Lower leg skin (tissue), 4 donors: ENCODE measurements around the gene DLGAP4. TPM values are rescaled to one million over a fixed set of nuclear protein-coding genes. Genes with fewer than 3 reads are reported as not detected.
A peak's percentile ranks its signal among the peaks of the same experiment; 100 is the strongest.

Source experiments
- DNase-seq, 2 donors: peaks; one replicate each; pipeline ENCODE4 v3.0.0-alpha.2; 2019; ENCODE audit warnings: low spot score in 2 of 2
- H3K4me3 ChIP-seq: fragments of 200-600 bp; sonication (generic); 2 replicates; pipeline ENCODE4 v1.5.1; 2017; ENCODE audit warnings: mild to moderate bottlenecking, low read depth; ENCODE audit not compliant: poor library complexity, severe bottlenecking
- POLR2A ChIP-seq, 2 donors: fragments of 450-650 bp; IDR thresholded peaks; one replicate each; pipeline ENCODE4 v1.6.1; 2016 to 2017; ENCODE audit warnings: antibody characterized with exemption in 2 of 2, mild to moderate bottlenecking in 1 of 2, moderate library complexity in 1 of 2
- WGBS, 2 donors: methylation state at CpG; one replicate each; pipeline ENCODE4 v1.1.5; 2018; 5-methylcytosine and 5-hydroxymethylcytosine counted together
- intact Hi-C: fragments of 100-400 bp; cut with DNase I; formaldehyde crosslinking; loops from one replicate; pipeline ENCODE4 v1.15.0; 2023; ENCODE audit warnings: low total_unique reads
- total RNA-seq, 4 donors: library from RNA; depleted of rRNA; stranded (reverse); fragments of >200 nt; gene quantifications; one replicate each; pipeline ENCODE4 v1.1.0, GENCODE V29; 2016
- TF ChIP-seq, protein P1 (sequence below), 3 donors: fragments of 450-650 bp; IDR thresholded peaks; one replicate each; pipeline ENCODE4 v1.5.1; 2016; ENCODE audit warnings: antibody characterized with exemption in 3 of 3, mild to moderate bottlenecking in 3 of 3, moderate library complexity in 2 of 3

The DLGAP4 gene
- total RNA-seq, 4 donors from 2014 or later = 75.9 to 162 (median 87.7) TPM

DNA sequence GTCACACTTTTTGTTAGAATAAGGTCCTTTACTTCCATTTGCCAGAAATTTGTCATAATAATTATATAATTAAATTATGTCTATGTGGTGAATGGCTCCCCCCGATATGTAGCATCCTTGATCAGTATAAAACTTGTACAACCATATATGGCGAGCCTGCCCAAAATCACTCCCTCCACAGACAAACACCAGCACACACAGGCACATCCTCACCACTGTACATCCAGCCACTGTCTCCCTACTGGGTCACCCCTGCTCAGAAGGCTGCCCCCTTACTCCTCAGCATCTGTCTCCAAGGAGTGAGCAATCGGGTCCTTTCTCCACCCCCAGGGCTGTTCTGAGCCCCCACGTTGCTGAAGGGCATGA is 148.2 kb downstream of the DLGAP4 start:
- TF ChIP-seq POLR2A (IDR thresholded peaks at IDR 0.05) = no peak
- TF ChIP-seq, protein P1, sequence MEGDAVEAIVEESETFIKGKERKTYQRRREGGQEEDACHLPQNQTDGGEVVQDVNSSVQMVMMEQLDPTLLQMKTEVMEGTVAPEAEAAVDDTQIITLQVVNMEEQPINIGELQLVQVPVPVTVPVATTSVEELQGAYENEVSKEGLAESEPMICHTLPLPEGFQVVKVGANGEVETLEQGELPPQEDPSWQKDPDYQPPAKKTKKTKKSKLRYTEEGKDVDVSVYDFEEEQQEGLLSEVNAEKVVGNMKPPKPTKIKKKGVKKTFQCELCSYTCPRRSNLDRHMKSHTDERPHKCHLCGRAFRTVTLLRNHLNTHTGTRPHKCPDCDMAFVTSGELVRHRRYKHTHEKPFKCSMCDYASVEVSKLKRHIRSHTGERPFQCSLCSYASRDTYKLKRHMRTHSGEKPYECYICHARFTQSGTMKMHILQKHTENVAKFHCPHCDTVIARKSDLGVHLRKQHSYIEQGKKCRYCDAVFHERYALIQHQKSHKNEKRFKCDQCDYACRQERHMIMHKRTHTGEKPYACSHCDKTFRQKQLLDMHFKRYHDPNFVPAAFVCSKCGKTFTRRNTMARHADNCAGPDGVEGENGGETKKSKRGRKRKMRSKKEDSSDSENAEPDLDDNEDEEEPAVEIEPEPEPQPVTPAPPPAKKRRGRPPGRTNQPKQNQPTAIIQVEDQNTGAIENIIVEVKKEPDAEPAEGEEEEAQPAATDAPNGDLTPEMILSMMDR (IDR thresholded peaks at IDR 0.05) = no peak
- WGBS, 2 donors = 35 to 51% methylated on average over 4 of the region's 4 CpGs
- no peak for DNase-seq
- intact Hi-C loops = no loop called here
- H3K4me3 ChIP-seq = no peak overlapping the region

DNA sequence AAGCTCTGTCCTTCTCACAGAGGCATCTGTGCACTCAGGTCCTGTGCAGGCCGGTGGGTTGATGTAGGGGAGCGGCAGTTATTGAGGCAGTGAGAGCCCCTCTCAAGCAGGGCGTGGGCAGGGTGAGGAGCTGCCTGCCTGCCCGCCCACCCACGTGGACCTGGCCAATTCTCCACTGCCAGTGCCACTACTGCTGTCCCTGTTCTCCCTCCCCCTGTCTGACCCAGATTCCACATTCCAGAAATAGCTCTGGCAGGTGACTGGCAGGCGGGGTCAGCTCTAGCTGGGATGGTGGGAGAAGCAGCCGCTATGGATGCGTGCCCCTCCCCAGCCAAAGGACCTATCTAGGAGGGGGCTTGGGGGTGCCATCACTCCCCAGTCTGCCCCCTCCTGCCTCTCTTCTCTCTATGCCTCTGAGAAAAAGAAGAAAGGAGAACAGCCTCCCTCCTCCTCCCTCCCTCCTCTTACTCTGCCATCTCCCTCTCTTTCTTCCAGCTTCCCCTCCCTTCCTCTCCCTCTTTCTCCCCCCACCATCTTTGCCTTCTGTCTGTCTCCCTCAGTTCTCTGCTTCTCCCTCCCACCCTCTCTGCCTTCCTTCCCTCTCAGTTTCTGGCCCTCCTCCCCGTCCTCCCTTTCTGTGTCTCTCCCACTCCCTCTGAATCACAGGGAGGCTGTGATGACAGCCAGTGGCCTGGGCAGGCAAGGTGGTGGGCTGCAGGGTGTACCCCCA is 148.7 kb downstream of the DLGAP4 start:
- TF ChIP-seq POLR2A (IDR thresholded peaks at IDR 0.05) = no peak
- TF ChIP-seq, protein P1 (IDR thresholded peaks at IDR 0.05) = peak in 1 of 3 donors; percentile 36
- intact Hi-C loops = no loop called here
- H3K4me3 ChIP-seq = no peak overlapping the region
- DNase-seq = no peak
- 13 to 17% methylated on average over 7 to 9 of the region's 9 CpGs for WGBS, 2 donors

DNA sequence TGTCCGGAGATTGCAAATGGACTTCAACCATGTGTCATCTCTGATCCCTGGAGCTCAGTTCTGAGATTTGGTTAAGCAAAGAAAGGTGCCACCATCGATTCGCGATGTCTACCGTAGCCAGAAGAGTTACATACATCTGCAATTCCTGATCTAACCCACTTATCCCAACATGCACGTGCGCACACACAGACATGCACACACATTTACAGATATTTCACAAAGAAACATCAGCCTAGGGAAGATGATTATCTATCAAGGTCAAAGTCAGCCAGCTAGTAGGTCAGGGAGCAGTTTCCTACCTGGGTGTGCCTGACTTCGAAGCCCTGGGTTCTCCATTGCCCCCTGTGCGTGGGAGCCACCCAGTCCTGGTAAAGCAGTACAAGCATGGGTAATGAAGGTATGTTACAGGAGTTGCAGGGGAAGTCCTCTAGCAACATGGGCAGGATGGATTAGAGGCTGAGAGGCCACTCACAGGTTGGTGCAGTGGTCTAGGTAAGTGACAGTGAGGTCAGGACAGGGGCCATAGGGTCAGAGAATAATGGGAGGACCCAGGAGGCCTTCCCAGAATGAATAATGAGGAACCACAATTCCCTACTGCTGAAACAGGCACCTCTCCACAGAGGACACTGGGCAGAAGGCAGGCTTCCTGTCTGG is 150.0 kb downstream of the DLGAP4 start:
- TF ChIP-seq POLR2A (IDR thresholded peaks at IDR 0.05) = no peak
- TF ChIP-seq, protein P1 (IDR thresholded peaks at IDR 0.05) = no peak

DNA sequence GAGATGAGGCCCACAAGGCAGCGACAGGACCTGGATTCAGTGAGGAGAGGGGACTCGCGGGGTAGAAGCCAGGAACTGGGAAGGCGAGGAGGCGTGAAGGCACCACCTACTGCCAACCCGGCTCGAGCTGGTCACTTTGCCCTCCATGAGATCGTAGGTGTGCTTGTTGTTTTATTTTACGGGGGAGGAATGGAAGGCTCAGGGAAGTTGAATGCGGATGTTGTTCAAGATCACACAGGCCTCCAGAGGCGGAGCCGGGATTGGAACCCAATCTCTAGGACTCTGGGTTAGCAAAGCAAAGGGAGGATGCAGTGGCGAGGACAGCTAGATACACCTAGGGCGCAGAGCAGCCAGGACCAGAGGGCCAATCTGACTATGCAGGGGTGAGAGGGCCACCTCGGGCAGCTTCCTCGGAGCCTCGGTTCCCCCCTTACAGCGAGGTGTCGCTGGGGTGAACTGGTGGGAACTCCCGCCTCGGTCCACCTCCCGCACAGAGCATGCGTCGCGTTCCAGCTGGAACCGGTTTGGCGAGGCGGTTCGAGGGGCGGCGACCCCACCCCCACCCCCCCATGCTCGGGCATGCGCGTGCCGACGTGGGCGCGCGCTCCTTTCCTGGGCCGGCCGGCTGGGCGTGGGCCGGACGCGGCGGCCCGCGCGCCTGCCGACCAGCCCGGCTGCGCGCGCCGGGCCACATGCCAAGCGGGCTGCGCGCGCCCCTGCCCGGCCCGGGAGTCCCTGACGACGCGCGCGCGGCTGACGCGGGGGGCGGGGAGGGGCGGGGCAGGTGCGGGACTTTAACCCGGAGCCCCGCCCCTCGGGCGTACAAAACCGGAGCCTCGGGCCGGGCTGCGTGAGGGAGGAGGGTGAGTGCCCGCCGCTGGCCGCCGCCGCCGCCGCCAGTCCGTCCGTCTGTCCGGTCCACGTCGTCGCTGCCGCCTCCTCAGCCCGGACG is 154.8 kb downstream of the DLGAP4 start:
- TF ChIP-seq POLR2A (IDR thresholded peaks at IDR 0.05) = peak in 1 of 2 donors; percentile 82
- TF ChIP-seq, protein P1 (IDR thresholded peaks at IDR 0.05) = no peak
- intact Hi-C loops = no loop called here
- 16 to 22% methylated on average over 22 to 34 of the region's 96 CpGs for WGBS, 2 donors
- H3K4me3 ChIP-seq = no peak overlapping the region
- peak; percentile 90 to 98 for DNase-seq

More for the DNA sequence above, 150.0 kb downstream of the DLGAP4 start:
- no peak overlapping the region for H3K4me3 ChIP-seq
- DNase-seq = no peak
- intact Hi-C loops = no loop called here
- WGBS, 2 donors = 79 to 80% methylated on average over 9 of the region's 9 CpGs

DNA sequence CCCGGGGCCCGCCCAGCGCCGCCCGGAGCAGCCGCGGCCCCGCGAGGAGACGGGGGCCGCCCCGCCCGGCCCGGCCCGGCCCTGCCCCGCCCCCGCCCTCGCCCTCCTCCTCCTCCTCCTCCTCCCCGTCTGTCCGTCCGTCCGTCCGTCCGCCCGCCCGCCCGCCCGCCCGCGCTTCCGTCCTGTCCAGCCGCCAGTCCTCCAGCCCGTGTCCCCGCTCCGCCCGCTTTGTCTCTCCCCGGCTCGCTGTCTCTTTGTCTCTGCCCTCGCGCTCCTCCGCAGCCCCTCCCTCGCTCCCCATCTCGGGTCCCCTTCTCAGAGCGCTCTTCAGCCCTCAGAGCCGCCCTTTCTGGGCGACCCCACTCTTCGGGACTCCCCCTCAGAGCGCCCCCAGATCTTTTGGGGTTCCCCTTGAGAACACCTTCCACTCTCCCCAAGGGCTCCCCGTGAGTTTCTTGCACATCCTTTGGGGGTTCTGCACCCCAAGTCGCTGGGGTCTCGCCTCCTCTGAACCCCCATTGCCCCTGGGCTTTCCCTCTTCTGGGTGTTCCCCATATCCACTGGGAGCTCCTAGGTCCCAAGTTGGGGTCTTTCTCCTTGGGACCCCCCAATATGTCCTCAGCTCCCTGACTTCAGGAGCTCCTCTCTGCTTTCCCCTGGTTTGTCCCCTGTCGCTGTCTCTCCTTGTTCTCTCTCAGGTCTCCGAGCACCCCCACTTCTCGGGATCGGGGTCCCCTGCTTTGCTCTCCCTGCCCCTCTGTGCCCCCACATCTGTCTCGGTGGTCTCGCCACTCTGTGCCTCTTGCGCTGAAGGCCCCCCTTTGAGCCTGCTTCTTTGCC is 155.7 kb downstream of the DLGAP4 start:
- peak; percentile 48 to 94 for DNase-seq

More for the DNA sequence above, 155.7 kb downstream of the DLGAP4 start:
- intact Hi-C loops = no loop called here
- TF ChIP-seq, protein P1 (IDR thresholded peaks at IDR 0.05) = no peak
- H3K4me3 ChIP-seq = peak overlapping the region; percentile 67
- 1% methylated on average over 27 to 55 of the region's 58 CpGs for WGBS, 2 donors
